H9 (cell line): ENCODE results near the gene CX3CR1. TPM values are rescaled to one million over a fixed set of nuclear protein-coding genes. Genes with fewer than 3 reads are reported as not detected.

ENCODE experiments used
- DNase-seq: peaks from one replicate; pipeline ENCODE4 v3.0.0-alpha.2; 2017
- H2AFZ ChIP-seq: one replicate; pipeline ENCODE4 v1.6.1; 2013; ENCODE audit warnings: mild to moderate bottlenecking, low read length, control low read depth, moderate library complexity
- H2AK5ac ChIP-seq: 2 replicates; pipeline ENCODE4 v1.6.1; 2013; ENCODE audit warnings: low read length, control low read depth, mixed read lengths; ENCODE audit not compliant: insufficient read length
- H2BK120ac ChIP-seq: one replicate; pipeline ENCODE4 v1.6.1; 2013; ENCODE audit warnings: low read depth, mild to moderate bottlenecking, low read length, control low read depth, inconsistent platforms; ENCODE audit not compliant: poor library complexity, severe bottlenecking
- H2BK12ac ChIP-seq: 2 replicates; pipeline ENCODE4 v1.6.1; 2013; ENCODE audit warnings: low read length, control low read depth, mixed read lengths, low read depth; ENCODE audit not compliant: insufficient read length
- H2BK15ac ChIP-seq: 2 replicates; pipeline ENCODE4 v1.6.1; 2013; ENCODE audit warnings: low read depth, low read length, control low read depth
- H2BK20ac ChIP-seq: one replicate; pipeline ENCODE4 v1.6.1; 2013; ENCODE audit warnings: low read depth, mild to moderate bottlenecking, low read length, control low read depth, inconsistent platforms; ENCODE audit not compliant: poor library complexity, severe bottlenecking
- H2BK5ac ChIP-seq: 2 replicates; pipeline ENCODE4 v1.6.1; 2013; ENCODE audit warnings: low read length, control low read depth, mixed read lengths; ENCODE audit not compliant: insufficient read length
- H3K14ac ChIP-seq: 2 replicates; pipeline ENCODE4 v1.6.1; 2013; ENCODE audit warnings: low read length, control low read depth; ENCODE audit not compliant: insufficient read depth
- H3K18ac ChIP-seq: 2 replicates; pipeline ENCODE4 v1.6.1; 2013; ENCODE audit warnings: low read depth, mild to moderate bottlenecking, mixed read lengths, low read length, control low read depth; ENCODE audit not compliant: insufficient read length
- H3K23ac ChIP-seq: 2 replicates; pipeline ENCODE4 v1.6.1; 2013; ENCODE audit warnings: low read length, control low read depth, mixed read lengths, low read depth; ENCODE audit not compliant: insufficient read length
- H3K23me2 ChIP-seq: 2 replicates; pipeline ENCODE4 v1.6.1; 2013; ENCODE audit warnings: low read depth, mild to moderate bottlenecking, mixed read lengths, low read length, control low read depth; ENCODE audit not compliant: insufficient read length, poor library complexity, severe bottlenecking
- H3K27ac ChIP-seq: 2 replicates; pipeline ENCODE4 v1.5.1; 2013; ENCODE audit warnings: low read length, control low read depth, mixed read lengths, low read depth; ENCODE audit not compliant: insufficient read length
- H3K27me3 ChIP-seq: 2 replicates; pipeline ENCODE4 v1.6.1; 2013; ENCODE audit warnings: low read length, control low read depth, inconsistent platforms; ENCODE audit not compliant: insufficient read depth
- H3K4ac ChIP-seq: 2 replicates; pipeline ENCODE4 v1.6.1; 2013; ENCODE audit warnings: low read depth, mild to moderate bottlenecking, control low read depth, inconsistent platforms, low read length, moderate library complexity
- H3K4me1 ChIP-seq: 2 replicates; pipeline ENCODE4 v1.6.1; 2013; ENCODE audit warnings: low read length, control low read depth, inconsistent platforms; ENCODE audit not compliant: insufficient read depth
- H3K4me2 ChIP-seq: 2 replicates; pipeline ENCODE4 v1.6.1; 2013; ENCODE audit warnings: low read length, control low read depth, mixed read lengths; ENCODE audit not compliant: insufficient read length, insufficient read depth
- H3K56ac ChIP-seq: 2 replicates; pipeline ENCODE4 v1.6.1; 2013; ENCODE audit warnings: low read depth, mild to moderate bottlenecking, mixed read lengths, low read length, control low read depth; ENCODE audit not compliant: insufficient read length
- H3K79me1 ChIP-seq: 2 replicates; pipeline ENCODE4 v1.6.1; 2013; ENCODE audit warnings: low read depth, mild to moderate bottlenecking, moderate library complexity, low read length, control low read depth, inconsistent platforms; ENCODE audit not compliant: insufficient read depth, poor library complexity, severe bottlenecking
- H3K79me2 ChIP-seq: 2 replicates; pipeline ENCODE4 v1.6.1; 2013; ENCODE audit warnings: low read length, control low read depth, inconsistent platforms; ENCODE audit not compliant: insufficient read depth
- H3K9ac ChIP-seq: 2 replicates; pipeline ENCODE4 v1.6.1; 2013; ENCODE audit warnings: low read length, control low read depth, mixed read lengths; ENCODE audit not compliant: insufficient read length; ENCODE audit errors: extremely low read depth
- H3K9me3 ChIP-seq: one replicate; pipeline ENCODE4 v1.6.1; 2013; ENCODE audit warnings: low read depth, low read length, inconsistent platforms; ENCODE audit not compliant: control insufficient read depth
- H3T11ph ChIP-seq: one replicate; pipeline ENCODE4 v1.6.1; 2013; ENCODE audit warnings: mild to moderate bottlenecking, low read length, control low read depth, inconsistent platforms
- H4K20me1 ChIP-seq: one replicate; pipeline ENCODE4 v1.6.1; 2013; ENCODE audit not compliant: control insufficient read depth, insufficient read length, insufficient read depth
- H4K5ac ChIP-seq: 2 replicates; pipeline ENCODE4 v1.6.1; 2013; ENCODE audit warnings: low read depth, mild to moderate bottlenecking, mixed read lengths, low read length, control low read depth; ENCODE audit not compliant: insufficient read length
- H4K8ac ChIP-seq: replicated peaks from 2 replicates; pipeline ENCODE4 v1.6.1; 2013; ENCODE audit warnings: low read length, control low read depth, mixed read lengths, low read depth; ENCODE audit not compliant: insufficient read length
- H4K91ac ChIP-seq: 2 replicates; pipeline ENCODE4 v1.6.1; 2013; ENCODE audit warnings: low read depth, mild to moderate bottlenecking, moderate library complexity, mixed read lengths, low read length, control low read depth; ENCODE audit not compliant: insufficient read length
- H3K27ac Mint-ChIP-seq, 3 experiments: 2 replicates in 2 of 3; 3 replicates in 1 of 3; pipeline ENCODE4 v1.8.0; 2020 to 2021; ENCODE audit warnings: mixed read lengths in 3 of 3, mild to moderate bottlenecking in 1 of 3, moderate library complexity in 1 of 3
- H3K27me3 Mint-ChIP-seq: 2 replicates; pipeline ENCODE4 v1.8.0; 2021; ENCODE audit warnings: low read depth, mild to moderate bottlenecking, moderate library complexity, mixed read lengths
- H3K36me3 Mint-ChIP-seq, 3 experiments: 2 replicates in 2 of 3; 3 replicates in 1 of 3; pipeline ENCODE4 v1.8.0; 2020 to 2021; ENCODE audit warnings: low read depth in 3 of 3, mixed read lengths in 3 of 3; ENCODE audit not compliant: insufficient read depth in 1 of 3
- H3K4me1 Mint-ChIP-seq, 2 experiments: 2 replicates each; pipeline ENCODE4 v1.8.0; 2020; ENCODE audit warnings: mixed read lengths in 2 of 2
- H3K4me3 Mint-ChIP-seq, 2 experiments: 2 replicates in 1 of 2; 3 replicates in 1 of 2; pipeline ENCODE4 v1.8.0; 2020 to 2021; ENCODE audit warnings: mild to moderate bottlenecking in 2 of 2, mixed read lengths in 2 of 2, moderate library complexity in 1 of 2
- H3K9me3 Mint-ChIP-seq, 2 experiments: 2 replicates in 1 of 2; 3 replicates in 1 of 2; pipeline ENCODE4 v1.8.0; 2020; ENCODE audit warnings: mild to moderate bottlenecking in 2 of 2, mixed read lengths in 2 of 2, moderate library complexity in 1 of 2
- WGBS: extraction: QIAGEN DNeasy Blood & Tissue Kit; methylation state at CpG from one replicate; pipeline ENCODE4 v1.1.7; 2013; ENCODE audit warnings: missing lambda C conversion rate, low lambda C conversion rate, mixed read lengths; ENCODE audit not compliant: insufficient read length; ENCODE audit errors: extremely low coverage; 5-methylcytosine and 5-hydroxymethylcytosine counted together
- total RNA-seq: library from RNA; stranded (reverse); gene quantifications from 2 replicates; pipeline ENCODE4 v1.2.1, GENCODE V29; 2021
- TF ChIP-seq, protein P1 (sequence below): fragments of 200-600 bp; sonication (generic); conservative IDR thresholded peaks from 3 replicates; pipeline ENCODE4 v1.8.0; 2021; ENCODE audit warnings: antibody characterized with exemption, mild to moderate bottlenecking

CX3CR1 gene
- total RNA-seq, 1 experiment from 2014 or later = not detected

DNA sequence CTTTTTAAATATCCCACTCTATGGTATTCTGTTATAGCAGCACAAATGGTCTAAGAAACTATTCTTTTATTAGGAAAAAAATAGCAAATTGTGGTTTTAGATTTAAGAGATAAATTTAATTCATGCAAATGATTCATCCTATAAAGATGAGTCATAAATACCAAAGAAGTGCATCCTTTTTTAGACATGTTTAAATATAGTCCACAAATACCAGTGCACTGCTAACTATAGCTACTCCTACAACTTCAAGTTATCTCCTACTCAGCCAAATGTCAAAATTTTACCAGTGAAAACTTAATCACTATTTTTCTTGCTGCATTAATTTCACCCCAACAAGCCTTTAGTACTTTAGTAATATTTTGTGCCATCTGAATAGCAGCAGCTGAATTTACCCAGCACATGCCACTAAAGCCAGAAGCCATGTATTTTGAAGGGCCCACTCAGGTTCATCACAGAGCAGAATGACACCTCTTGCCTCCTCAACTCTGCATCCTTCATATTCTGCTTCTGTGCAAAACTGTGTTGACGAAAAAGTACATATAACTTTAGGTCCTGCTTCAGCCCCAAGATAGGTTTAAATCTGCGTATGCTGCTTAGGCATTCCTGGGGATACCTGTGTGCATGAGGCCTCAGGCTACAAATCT lies 24.9 kb downstream of the CX3CR1 start:
- no peaks in the 10 kb centered on the region for H3K9me3 Mint-ChIP-seq

More for the DNA sequence above, 24.9 kb downstream of the CX3CR1 start:
- Histone ChIP-seq H3K4ac (no peak overlapping the region), H3K4me2 (no peak overlapping the region), H4K20me1 (no peaks in the 10 kb centered on the region), H3K56ac (no peak overlapping the region), H4K91ac (no peak overlapping the region), H3K9ac (no peak overlapping the region), H2BK15ac (no peak overlapping the region), H2BK12ac (no peak overlapping the region), H3K18ac (no peak overlapping the region), H3K23me2 (no peaks in the 10 kb centered on the region), H2BK5ac (no peak overlapping the region), H2BK20ac (no peak overlapping the region), H3K9me3 (no peaks in the 10 kb centered on the region), H4K8ac (no peak overlapping the region), H3K79me1 (no peaks in the 10 kb centered on the region), H4K5ac (no peak overlapping the region), H3K27ac (no peak overlapping the region), H3T11ph (no peak overlapping the region), H3K4me1 (no peaks in the 10 kb centered on the region), H3K23ac (no peak overlapping the region), H2BK120ac (no peak overlapping the region), H3K27me3 (no peaks in the 10 kb centered on the region), H2AFZ (no peak overlapping the region), H3K79me2 (no peaks in the 10 kb centered on the region), H2AK5ac (no peak overlapping the region), H3K14ac (no peak overlapping the region)
- TF ChIP-seq, protein P1, sequence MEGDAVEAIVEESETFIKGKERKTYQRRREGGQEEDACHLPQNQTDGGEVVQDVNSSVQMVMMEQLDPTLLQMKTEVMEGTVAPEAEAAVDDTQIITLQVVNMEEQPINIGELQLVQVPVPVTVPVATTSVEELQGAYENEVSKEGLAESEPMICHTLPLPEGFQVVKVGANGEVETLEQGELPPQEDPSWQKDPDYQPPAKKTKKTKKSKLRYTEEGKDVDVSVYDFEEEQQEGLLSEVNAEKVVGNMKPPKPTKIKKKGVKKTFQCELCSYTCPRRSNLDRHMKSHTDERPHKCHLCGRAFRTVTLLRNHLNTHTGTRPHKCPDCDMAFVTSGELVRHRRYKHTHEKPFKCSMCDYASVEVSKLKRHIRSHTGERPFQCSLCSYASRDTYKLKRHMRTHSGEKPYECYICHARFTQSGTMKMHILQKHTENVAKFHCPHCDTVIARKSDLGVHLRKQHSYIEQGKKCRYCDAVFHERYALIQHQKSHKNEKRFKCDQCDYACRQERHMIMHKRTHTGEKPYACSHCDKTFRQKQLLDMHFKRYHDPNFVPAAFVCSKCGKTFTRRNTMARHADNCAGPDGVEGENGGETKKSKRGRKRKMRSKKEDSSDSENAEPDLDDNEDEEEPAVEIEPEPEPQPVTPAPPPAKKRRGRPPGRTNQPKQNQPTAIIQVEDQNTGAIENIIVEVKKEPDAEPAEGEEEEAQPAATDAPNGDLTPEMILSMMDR = no peak
- H3K4me3 Mint-ChIP-seq = no peak overlapping the region
- peaks cover 12% of the 10 kb centered on the region for H3K27me3 Mint-ChIP-seq
- no peaks in the 10 kb centered on the region for H3K4me1 Mint-ChIP-seq
- no peak for DNase-seq
- no CpG with 5 or more reads among the region's 2 CpGs for WGBS
- H3K27ac Mint-ChIP-seq = no peak overlapping the region
- H3K36me3 Mint-ChIP-seq = no peaks in the 10 kb centered on the region
